ENCODE data around the gene SREK1IP1.

Gene SREK1IP1

DNA sequence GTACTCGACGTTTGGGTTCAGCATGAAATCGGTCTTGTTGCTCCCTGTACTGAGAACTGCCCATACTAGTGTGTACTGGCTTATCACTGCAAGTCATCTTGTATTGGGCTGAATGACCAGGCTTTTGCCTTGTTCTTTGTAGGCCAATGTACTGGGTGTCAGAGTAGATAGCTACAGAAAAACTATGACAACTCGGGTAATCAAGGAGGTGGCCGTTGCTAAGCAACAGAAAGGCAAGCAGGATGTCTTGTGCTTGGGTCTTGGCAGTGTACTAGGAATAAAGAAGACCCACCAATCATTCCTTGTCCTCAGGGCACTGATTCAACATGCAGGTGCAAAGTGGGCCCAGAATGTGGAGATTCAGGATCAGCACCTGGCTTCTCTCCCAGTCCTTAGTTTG, 90.1 kb downstream of the SREK1IP1 start:
- DNase-seq, result no peak

GRCh38 chr5:64671678-64672077, 96.8 kb downstream of the SREK1IP1 start:
- DNase-seq, result no peak

DNA sequence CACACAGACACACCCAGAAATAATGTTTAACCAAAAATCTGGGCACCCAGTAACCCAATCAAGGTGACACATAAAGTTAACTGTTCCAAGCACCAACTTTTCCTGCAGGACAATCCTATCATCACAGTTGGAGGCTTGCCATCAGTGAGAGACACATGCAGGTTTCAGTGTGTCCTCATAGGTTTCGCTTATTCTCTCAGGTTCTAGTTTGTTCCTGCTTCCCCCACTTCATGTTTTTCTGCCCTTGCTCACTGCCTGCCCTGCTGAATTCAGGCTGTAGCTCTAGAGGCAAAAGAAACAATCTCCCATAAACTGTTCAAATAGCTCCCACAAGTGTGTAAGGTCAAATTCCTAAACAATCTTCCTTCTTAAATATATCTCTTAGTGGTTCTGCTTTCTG, 98.2 kb downstream of the SREK1IP1 start:
- DNase-seq, result no peak
